OCI-LY3 (cell line): ENCODE data around the gene RAPGEF2.

Experiments used
- CTCF ChIP-seq: fragments of 200-600, 300-600 bp; sonication (generic); IDR thresholded peaks from 2 replicates; pipeline ENCODE4 v1.5.1; 2014; ENCODE audit warnings: antibody characterized with exemption, low read length, low read depth
- EZH2phosphoT487 ChIP-seq: fragments of 200-600 bp; shearing (Covaris generic); IDR thresholded peaks from 2 replicates; pipeline ENCODE4 v1.6.1; 2018; ENCODE audit warnings: antibody characterized with exemption, mixed run types, low read depth

GRCh38 chr4:159121371-159121770, 18.5 kb downstream of the RAPGEF2 start:
- TF ChIP-seq CTCF (no peak), EZH2phosphoT487 (no peak)
